HG02759 (cell line): ENCODE data around the gene DYNC2I2.

Source experiments
- ATAC-seq: cut with Tn5 transposase; IDR thresholded peaks from one replicate; pipeline ENCODE4 v1.9.1; 2021; ENCODE audit warnings: mild to moderate bottlenecking, moderate library complexity; ENCODE audit not compliant: unreplicated experiment

DYNC2I2 gene

DNA sequence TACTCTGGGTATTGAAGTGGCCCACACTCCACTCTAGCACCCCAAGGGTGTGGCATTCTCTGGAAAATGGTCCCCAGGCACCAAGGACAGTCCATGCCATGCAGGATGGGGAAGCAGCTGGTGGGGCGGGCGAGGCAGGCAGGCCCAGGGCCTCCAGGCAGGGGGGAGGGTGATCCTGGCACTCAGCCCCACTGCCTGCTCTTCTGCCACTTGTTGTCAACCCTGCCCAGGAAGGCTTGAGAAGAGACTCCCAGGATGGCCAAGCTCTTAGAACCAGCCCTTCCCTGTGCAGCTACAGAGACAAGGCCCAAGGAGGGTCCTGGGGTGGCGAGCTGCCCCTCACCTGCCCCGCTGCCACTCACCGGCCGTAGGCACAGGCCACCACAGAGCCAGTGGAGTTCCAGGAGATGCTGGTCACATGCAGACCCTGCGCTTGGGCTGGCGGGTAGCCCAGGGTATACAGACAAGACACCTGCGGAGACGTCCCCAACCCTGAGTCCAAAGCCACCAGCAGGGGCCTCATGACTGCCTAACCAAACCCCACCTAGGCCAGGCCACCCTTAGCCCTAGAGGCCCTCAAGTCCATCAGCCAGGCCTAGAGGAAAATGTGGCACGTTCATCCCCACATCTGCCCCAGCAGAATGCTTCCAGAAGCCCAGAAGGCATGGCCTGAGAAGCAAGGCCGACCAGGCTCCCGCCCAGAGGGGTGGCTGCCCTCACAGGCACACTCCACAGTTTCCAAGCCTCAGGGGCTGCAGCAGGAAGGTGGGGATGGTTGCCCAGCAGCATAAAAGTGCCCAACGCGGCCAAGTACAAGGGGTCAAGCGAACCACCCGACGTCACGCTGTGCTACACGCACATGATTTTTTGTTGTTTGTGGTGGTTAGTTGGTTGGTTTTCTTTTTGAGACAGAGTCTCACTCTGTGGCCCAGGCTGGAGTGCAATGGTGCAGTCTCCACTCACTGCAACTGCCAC, 19.8 kb downstream of the DYNC2I2 start:
- ATAC-seq = no peak

- ATAC-seq = no peak
Observed at GRCh38 chr9:128636024-128636390, 20.6 kb downstream of the DYNC2I2 start.

DNA sequence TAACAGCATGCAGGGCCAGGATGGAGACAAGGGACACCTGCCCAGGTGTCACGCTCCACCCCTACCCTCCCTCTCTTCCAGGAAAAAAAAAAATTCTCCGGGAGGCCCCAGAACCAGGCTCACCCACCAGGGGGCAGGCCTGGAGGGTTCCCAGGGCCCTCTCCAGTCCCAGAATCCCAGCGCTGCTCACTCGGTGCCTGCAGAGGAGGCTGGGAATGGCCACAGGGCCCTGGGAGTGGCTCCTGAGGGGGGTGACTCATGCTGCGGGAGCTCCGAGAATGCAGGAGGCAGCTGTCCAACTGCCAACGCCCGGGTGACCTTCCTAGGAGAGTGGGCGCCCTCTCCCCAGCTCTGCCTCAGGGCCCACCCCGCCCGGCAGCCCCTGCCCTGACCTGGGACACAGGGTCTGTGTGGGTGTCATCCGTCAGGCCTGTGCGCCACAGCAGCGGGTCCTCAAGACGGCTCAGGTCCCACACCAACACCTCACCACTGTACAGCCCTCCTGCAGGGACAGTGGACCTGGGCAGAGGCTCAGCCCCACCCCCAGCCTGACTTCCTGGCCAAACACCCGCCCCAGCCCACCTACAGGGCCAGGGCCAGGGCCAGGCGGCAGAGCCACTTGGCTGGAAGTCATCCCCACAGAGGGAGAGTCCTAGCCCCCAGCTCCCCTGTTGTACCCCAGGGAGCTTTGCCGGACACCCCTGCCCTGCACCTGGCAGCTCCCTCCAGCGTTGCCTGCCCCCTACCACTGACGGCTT, 21.2 kb downstream of the DYNC2I2 start:
- no peak for ATAC-seq

GRCh38 chr9:128634651-128635262, 21.9 kb downstream of the DYNC2I2 start:
- no peak for ATAC-seq

DNA sequence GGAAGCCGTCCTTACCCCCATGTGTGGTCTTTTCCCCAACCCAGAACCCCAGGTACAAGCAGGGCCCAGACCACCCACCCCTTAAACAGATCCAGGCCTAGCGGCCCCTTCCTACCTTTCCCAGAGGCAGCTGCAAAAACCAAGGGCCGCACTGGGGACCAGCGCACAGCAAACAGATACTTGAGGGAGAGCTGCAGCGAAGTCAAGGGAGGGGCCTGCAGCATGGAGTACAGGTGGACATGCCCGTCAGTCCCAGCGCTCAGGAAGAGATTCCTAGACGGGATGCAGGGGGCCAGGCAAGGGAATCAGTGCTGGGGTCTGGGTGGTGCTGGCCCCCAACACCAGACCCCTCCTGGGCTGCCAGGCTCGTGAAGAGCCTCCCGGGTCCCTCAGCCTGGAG, 22.5 kb downstream of the DYNC2I2 start:
- no peak for ATAC-seq

DNA sequence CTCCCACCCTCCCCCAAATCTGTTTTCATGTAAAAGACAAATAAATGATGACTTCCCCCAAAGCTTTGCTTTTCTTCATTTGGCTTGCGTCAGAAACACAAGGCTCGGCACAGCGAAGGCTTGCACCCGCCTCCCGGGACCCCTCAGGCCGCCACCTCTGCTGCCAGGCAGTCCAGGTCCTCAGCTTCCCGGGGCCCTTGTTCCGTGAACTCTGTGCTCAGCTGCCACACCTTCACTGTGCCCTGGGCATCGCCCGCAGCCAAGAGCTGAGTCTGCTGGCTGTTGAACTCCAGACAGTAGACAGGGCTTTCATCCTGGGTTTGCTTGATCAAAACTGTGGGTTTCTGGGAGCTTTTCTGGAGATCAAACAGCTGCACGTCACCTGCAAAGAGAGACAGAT, 23.0 kb downstream of the DYNC2I2 start:
- ATAC-seq = no peak

DNA sequence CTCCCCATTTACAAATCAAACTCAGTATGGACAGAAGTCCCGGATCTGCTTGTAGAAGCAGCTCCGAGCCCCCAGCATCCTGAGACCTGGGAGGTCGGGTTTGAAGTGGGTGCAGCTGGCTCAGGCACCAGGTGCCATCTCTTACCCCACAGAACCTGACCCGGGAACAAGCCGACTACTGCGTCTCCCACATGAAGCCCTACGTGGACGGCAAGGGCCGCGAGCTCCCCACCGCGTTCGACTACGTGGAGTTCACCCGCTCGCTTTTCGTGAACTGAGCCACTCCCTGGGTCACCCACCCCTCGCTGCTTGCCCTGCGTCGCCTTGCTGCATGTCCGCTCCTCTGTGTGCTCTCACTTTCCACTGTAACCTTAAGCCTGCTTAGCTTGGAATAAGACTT, 23.6 kb downstream of the DYNC2I2 start:
- no peak for ATAC-seq

- no peak for ATAC-seq
Observed at GRCh38 chr9:128632486-128632885, 24.2 kb downstream of the DYNC2I2 start.

DNA sequence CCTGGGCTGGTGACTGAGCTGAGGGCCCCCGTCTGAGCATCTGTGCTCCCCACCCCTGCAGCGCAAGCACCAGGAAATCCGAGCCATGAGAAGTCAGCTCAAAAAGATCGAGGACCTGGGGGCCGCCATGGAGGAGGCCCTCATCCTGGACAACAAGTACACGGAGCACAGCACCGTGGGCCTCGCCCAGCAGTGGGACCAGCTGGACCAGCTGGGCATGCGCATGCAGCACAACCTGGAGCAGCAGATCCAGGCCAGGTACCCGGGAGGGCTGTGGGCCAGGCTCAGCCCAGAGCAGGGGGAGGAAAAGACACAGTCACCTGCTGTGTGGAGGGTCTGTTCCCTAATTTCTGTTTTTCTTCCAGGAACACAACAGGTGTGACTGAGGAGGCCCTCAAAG, 24.6 kb downstream of the DYNC2I2 start:
- ATAC-seq = no peak

GRCh38 chr9:128631636-128632035, 25.0 kb downstream of the DYNC2I2 start:
- ATAC-seq = no peak

DNA sequence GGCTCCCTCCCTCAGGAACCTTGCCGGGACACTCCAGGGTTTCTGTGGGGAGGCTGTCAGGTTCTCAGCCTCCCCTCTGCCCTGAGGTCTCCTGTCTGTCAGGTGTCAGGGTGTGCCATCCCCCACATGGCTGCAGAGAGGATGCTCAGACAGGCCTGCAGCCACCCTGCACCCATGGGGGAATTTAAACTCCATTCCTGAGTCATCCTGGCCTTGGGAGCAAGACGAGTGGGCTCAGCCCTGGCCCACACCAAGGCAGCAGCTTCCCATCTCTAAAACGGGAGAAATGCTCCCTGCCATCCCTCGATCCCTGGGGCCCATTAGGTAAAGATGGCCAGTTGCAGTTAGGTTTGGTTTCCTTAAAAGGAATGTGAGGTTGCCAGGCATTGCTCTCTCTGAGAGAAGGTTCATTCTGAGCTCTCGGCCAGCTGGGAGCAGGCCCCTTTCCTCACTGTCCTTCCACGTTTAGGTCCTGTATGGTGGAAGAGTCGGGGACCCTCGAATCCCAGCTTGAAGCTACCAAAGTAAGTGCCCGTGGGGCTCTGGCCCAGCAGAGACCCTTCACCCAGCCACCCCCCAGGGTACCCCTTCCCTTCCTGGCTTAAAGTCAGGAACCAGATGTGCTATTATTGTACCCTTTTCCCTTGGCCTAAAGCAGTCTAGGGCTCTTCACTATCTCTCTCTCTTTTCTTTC, 26.6 kb downstream of the DYNC2I2 start:
- ATAC-seq = no peak

- ATAC-seq = no peak
Observed at GRCh38 chr9:128629136-128629535, 27.5 kb downstream of the DYNC2I2 start.

DNA sequence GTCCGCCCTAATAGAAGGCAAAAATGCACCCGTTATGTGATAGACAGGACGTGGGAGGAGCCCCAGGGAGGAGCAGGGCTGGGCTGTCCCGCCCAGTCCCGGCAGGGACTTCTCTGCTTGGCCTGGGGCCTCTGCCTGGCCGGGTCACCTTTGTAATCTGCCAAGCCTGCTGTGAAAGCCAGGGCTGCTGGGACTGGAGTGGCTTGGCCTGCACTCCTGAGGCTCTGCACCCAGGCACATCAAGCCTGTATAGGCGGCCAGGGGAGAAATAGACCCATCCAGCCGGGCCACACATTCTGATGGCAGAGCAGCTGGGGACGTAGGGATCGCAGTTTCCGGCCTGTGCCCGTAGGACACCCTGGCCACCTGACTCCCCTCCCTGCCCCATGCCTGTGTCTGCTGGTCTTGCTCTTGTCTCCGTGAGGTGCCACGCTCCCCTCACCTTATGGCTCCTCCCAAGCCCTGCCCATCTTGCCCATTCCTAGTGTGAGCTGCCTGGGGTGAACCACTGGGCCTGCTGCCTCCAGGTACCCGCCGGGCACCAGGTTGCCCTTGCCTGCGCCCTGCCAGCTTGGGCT, 28.1 kb downstream of the DYNC2I2 start:
- ATAC-seq = no peak

GRCh38 chr9:128627906-128628305, 28.7 kb downstream of the DYNC2I2 start:
- ATAC-seq = no peak

DNA sequence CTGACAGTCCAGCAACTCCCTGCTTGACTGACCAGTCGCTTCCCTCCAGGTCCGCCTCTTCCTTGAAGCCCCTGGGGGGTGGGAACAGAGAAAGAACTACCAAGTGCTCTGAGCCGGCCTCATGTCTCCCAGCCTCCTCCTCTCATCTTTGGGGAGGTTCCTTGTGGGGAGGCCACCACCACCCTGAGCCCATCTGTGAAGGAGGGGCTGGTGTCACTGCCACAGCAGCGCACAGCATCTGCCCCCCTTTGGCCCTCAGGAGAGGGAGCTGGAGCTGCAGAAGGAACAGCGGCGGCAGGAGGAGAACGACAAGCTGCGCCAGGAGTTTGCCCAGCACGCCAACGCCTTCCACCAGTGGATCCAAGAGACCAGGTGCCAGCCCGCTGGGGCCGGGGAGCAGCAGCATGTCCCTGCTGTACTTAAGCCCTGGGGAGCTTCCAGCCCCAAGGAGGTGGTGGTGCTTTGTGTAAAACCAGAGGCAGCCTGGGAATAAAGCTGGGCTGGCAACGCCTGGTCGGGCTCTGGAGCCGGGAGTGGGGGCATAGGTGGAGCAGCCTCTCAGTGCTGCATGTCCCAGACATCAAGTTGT, 29.4 kb downstream of the DYNC2I2 start:
- ATAC-seq = no peak

- ATAC-seq = no peak
Observed at GRCh38 chr9:128626181-128626580, 30.5 kb downstream of the DYNC2I2 start.

- no peak for ATAC-seq
Observed at GRCh38 chr9:128625391-128626146, 31.1 kb downstream of the DYNC2I2 start.

GRCh38 chr9:128624566-128624965, 32.1 kb downstream of the DYNC2I2 start:
- ATAC-seq = no peak

- ATAC-seq = no peak
Observed at GRCh38 chr9:128621730-128622455, 34.8 kb downstream of the DYNC2I2 start.
